ENCODE measurements around the gene RPL13A. TPM values are rescaled to one million over a fixed set of nuclear protein-coding genes. Genes with fewer than 3 reads are reported as not detected.
A peak's percentile ranks its signal among the peaks of the same experiment; 100 is the strongest.

Gene RPL13A
- total RNA-seq, 3 donors from 2014 or later: 2,162 to 2,782 (median 2,296) TPM

- Histone ChIP-seq H3K36me3 (ENCODE audit: low read depth) (peaks cover 5% of the 10 kb centered on the region), H3K4me1 (ENCODE audit: low read depth) (peaks cover 18% of the 10 kb centered on the region), H3K9me3 (no peaks in the 10 kb centered on the region), H3K4me3 (peak within 1 kb of the TSS; percentile 36)
- ATAC-seq: peak; percentile 90
- TF ChIP-seq CTCF (IDR thresholded peaks at IDR 0.05): no peak
- intact Hi-C loops (cut with DNase I, micrococcal nuclease): no loop called here
- DNase-seq: peak; percentile 98 to 99 (median 99)
Measured at GRCh38 chr19:49453013-49453756, 34.2 kb upstream of the RPL13A start, which contains the start of gene ALDH16A1. Gene ALDH16A1, plus strand, starts transcription at chr19:49453225. Its CDS starts 107 bp downstream, at chr19:49453332.

GRCh38 chr19:49453757-49454240 is 33.6 kb upstream of the RPL13A start:
- no peak for DNase-seq
- Histone ChIP-seq H3K36me3 (ENCODE audit: low read depth) (peaks cover 5% of the 10 kb centered on the region), H3K4me1 (ENCODE audit: low read depth) (peaks cover 18% of the 10 kb centered on the region), H3K4me3 (peak overlapping the region; percentile 36), H3K9me3 (no peaks in the 10 kb centered on the region)
- intact Hi-C loops (cut with DNase I, micrococcal nuclease): no loop called here
- TF ChIP-seq CTCF (IDR thresholded peaks at IDR 0.05): no peak
- ATAC-seq: no peak

DNA sequence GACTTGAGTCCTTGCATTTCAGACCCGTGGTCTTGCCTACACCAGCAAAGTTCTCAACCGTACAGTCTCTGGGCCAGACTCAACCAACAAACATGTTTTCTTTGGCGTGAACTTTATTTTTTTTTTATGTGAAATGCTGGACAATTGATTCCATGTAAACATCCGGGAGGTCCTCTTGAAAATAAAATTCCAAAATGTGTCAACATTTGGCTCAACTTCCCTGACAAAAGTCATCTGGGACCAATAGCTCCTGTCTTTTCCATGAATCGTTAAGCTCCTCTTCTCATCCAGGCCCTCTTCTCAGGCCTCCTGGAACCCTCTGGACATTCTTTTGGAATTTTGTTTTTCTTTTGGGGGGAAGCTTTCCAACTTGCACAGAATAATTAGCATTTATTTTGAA is 31.6 kb upstream of the RPL13A start:
- DNase-seq (no peak), ATAC-seq (no peak)
- TF ChIP-seq CTCF (IDR thresholded peaks at IDR 0.05): no peak
- Histone ChIP-seq H3K4me1 (ENCODE audit: low read depth) (peaks cover 15% of the 10 kb centered on the region), H3K9me3 (no peaks in the 10 kb centered on the region), H3K4me3 (no peak overlapping the region), H3K36me3 (ENCODE audit: low read depth) (peaks cover 5% of the 10 kb centered on the region)
- intact Hi-C loops (cut with DNase I, micrococcal nuclease): no loop called here

DNA sequence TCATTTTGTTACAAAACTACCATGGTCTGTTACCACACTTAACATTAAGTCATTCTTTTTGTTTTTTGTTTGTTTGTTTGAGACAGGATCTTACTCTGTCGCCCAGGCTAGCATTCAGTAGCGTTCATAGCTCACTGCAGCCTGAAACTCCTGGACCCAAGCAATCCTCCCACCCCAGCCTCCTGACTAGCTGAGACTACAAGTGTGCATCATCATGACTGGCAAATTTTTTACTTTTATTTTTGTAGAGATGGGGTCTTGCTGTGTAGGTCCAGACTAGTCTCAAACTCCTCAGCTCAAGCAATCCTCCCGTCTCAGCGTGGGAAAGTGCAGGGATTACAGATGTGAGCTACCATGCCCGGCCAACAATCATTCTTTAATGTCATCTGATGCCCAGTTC is 31.1 kb upstream of the RPL13A start:
- no peak for TF ChIP-seq CTCF (IDR thresholded peaks at IDR 0.05)
- Histone ChIP-seq H3K4me1 (ENCODE audit: low read depth) (peaks cover 15% of the 10 kb centered on the region), H3K9me3 (no peaks in the 10 kb centered on the region), H3K4me3 (no peak overlapping the region), H3K36me3 (ENCODE audit: low read depth) (peaks cover 5% of the 10 kb centered on the region)
- ATAC-seq: no peak
- no peak for DNase-seq
- intact Hi-C loops (cut with DNase I, micrococcal nuclease): no loop called here

- Histone ChIP-seq H3K4me1 (ENCODE audit: low read depth) (peaks cover 10% of the 10 kb centered on the region), H3K4me3 (no peak overlapping the region), H3K9me3 (no peaks in the 10 kb centered on the region), H3K36me3 (ENCODE audit: low read depth) (no peaks in the 10 kb centered on the region)
- intact Hi-C loops (cut with DNase I, micrococcal nuclease): no loop called here
- DNase-seq (no peak), ATAC-seq (peak; percentile 17)
- TF ChIP-seq CTCF (IDR thresholded peaks at IDR 0.05): no peak
Measured at GRCh38 chr19:49458567-49458903, 28.9 kb upstream of the RPL13A start.
